HPDE6-E6E7 (cell line): ENCODE results near the gene SH3GL1.

ENCODE experiments used
- DNase-seq: peaks from one replicate; pipeline ENCODE4 v3.0.0; 2011; ENCODE audit warnings: missing footprints; ENCODE audit errors: extremely low spot score

Gene SH3GL1

DNA sequence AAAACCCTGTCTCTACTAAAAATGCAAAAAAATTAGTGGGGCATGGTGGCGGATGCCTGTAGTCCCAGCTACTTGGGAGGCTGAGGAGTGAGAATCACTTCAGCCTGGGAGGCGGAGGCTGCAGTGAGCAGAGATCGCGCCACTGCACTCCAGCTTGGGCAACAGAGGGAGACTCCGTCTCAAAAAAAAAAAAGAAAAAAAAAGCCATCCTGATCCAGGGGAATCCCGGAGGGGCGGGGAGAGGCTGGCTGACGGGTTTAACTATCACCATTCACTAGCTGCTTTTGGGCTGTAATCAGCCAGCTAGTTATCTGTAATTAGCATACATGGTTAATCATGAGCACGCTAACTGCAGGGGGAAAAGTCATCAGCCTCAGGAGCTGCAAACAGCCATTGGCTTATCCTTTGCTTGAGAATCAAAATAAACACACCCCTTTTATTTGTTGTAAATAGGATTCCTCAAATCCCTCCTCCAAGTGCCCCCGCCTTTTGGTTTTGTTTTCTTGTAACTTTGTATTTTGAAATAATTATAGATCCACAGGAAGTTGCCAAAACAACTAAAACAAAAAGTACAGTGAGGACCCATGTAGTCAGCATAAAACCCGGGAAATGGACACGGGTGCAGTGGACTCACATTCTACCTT lies 86.4 kb downstream of the SH3GL1 start:
- DNase-seq = no peak
